A549 (cell line): Measurements from ENCODE around the gene XIRP1. TPM values are rescaled to one million over a fixed set of nuclear protein-coding genes. Genes with fewer than 3 reads are reported as not detected.

Experiments used
- ATAC-seq, 2 experiments: fragments of 200-7000 bp in 1 of 2; fragments of >200 bp in 1 of 2; cut with Nextera tagmentation in 1 of 2; cut with Tn5 transposase in 1 of 2; 3 replicates each; pipeline versions ENCODE4 v1.8.0 to v1.9.1; 2018 to 2020; ENCODE audit warnings: mild to moderate bottlenecking in 1 of 2, moderate library complexity in 1 of 2
- CTCF ChIA-PET: fragments of 300-600 bp; sonication (Branson Sonifier 250); formaldehyde crosslinking; extraction: SDS; loops from one replicate; lab custom pipeline; 2021; ENCODE audit warnings: antibody characterized with exemption, inconsistent platforms; lab: Yijun Ruan, JAX
- POLR2A ChIA-PET: fragments of 350-600 bp; formaldehyde crosslinking; extraction: SDS; loops from one replicate; lab custom pipeline; 2021; ENCODE audit warnings: antibody characterized with exemption, inconsistent platforms; lab: Yijun Ruan, JAX
- DNase-seq, 2 experiments: peaks; one replicate each; pipeline versions ENCODE4 v3.0.0 to v3.0.0-alpha.2; 2011 to 2016; ENCODE audit warnings: low read depth in 1 of 2, low spot score in 1 of 2
- FAIRE-seq: peaks from 2 replicates; lab custom pipeline; 2011; peaks lifted over from hg19 to GRCh38; lab: Jason Lieb, UNC
- H3K27ac ChIP-seq, 2 experiments: fragments of >200 bp; sonication (Bioruptor Twin); formaldehyde crosslinking; 3 replicates each; pipeline ENCODE4 v1.5.1; 2016 to 2017
- H3K4me1 ChIP-seq: fragments of >200 bp; sonication (Bioruptor Twin); formaldehyde crosslinking; 3 replicates; pipeline ENCODE4 v1.6.1; 2016
- H3K4me2 ChIP-seq: fragments of >200 bp; sonication (Bioruptor Twin); formaldehyde crosslinking; 3 replicates; pipeline ENCODE4 v1.6.1; 2016
- H3K4me3 ChIP-seq: fragments of >200 bp; sonication (Bioruptor Twin); formaldehyde crosslinking; 3 replicates; pipeline ENCODE4 v1.5.1; 2016
- H3K9me3 ChIP-seq: fragments of >200 bp; sonication (Bioruptor Twin); formaldehyde crosslinking; 3 replicates; pipeline ENCODE4 v1.6.1; 2016
- CTCF ChIP-seq: fragments of >200 bp; sonication (Bioruptor Twin); formaldehyde crosslinking; IDR thresholded peaks from 3 replicates; pipeline ENCODE4 v1.5.1; 2016
- E2F6 ChIP-seq: IDR thresholded peaks from 2 replicates; pipeline ENCODE4 v1.6.1; 2012; ENCODE audit warnings: low read depth, borderline replicate concordance
- EHMT2 ChIP-seq: fragments of 200-600 bp; sonication (generic); IDR thresholded peaks from 2 replicates; pipeline ENCODE4 v1.6.1; 2016; ENCODE audit warnings: antibody characterized with exemption, low read depth, mild to moderate bottlenecking, moderate library complexity
- ELK1 ChIP-seq: fragments of 150-350 bp; IDR thresholded peaks from 2 replicates; pipeline ENCODE4 v1.6.1; 2014; ENCODE audit warnings: low read depth, mild to moderate bottlenecking, low read length
- FOSB ChIP-seq: fragments of 250-450 bp; sonication (Bioruptor Pico); IDR thresholded peaks from 2 replicates; pipeline ENCODE4 v1.5.0; 2020; ENCODE audit warnings: mild to moderate bottlenecking, moderate library complexity
- FOSL2 ChIP-seq, 2 experiments: fragments of 450-650 bp in 1 of 2; fragments of >200 bp in 1 of 2; sonication (Bioruptor Twin) in 1 of 2; formaldehyde crosslinking; IDR thresholded peaks; 2 replicates each; pipeline versions ENCODE4 v1.5.0 to v1.6.1; 2016 to 2020; ENCODE audit warnings: mild to moderate bottlenecking in 1 of 2, moderate library complexity in 1 of 2
- FOXS1 ChIP-seq: fragments of 250-450 bp; sonication (Bioruptor Pico); IDR thresholded peaks from 2 replicates; pipeline ENCODE4 v1.5.0; 2020; ENCODE audit warnings: mild to moderate bottlenecking, moderate library complexity
- GATA3 ChIP-seq: IDR thresholded peaks from 2 replicates; pipeline ENCODE4 v1.6.1; 2012; ENCODE audit warnings: borderline replicate concordance
- JUN ChIP-seq, 2 experiments: fragments of >200 bp; sonication (Bioruptor Twin); formaldehyde crosslinking; IDR thresholded peaks; 2 replicates in 1 of 2; 3 replicates in 1 of 2; pipeline ENCODE4 v1.6.1; 2016 to 2017
- JUNB ChIP-seq: fragments of >200 bp; sonication (Bioruptor Twin); formaldehyde crosslinking; IDR thresholded peaks from 2 replicates; pipeline ENCODE4 v1.6.1; 2016
- MAFK ChIP-seq: fragments of 450-650 bp; IDR thresholded peaks from 2 replicates; pipeline ENCODE4 v1.6.1; 2014; ENCODE audit not compliant: partially characterized antibody
- MYC ChIP-seq: IDR thresholded peaks from 2 replicates; pipeline ENCODE4 v1.6.1; 2012; ENCODE audit warnings: mild to moderate bottlenecking, inconsistent platforms, low read length, improper control_type of control experiment, borderline replicate concordance
- PHF8 ChIP-seq: fragments of 200-600 bp; sonication (generic); IDR thresholded peaks from 2 replicates; pipeline ENCODE4 v1.6.1; 2016; ENCODE audit warnings: low read depth, mild to moderate bottlenecking, antibody characterized with exemption, moderate library complexity, borderline replicate concordance
- POLR2AphosphoS2 ChIP-seq: conservative IDR thresholded peaks from 2 replicates; pipeline ENCODE4 v1.6.1; 2012; ENCODE audit warnings: low read length, improper control_type of control experiment, inconsistent platforms
- RAD21 ChIP-seq, 2 experiments: fragments of >200 bp in 1 of 2; sonication (Bioruptor Twin) in 1 of 2; formaldehyde crosslinking in 1 of 2; IDR thresholded peaks in 1 of 2; conservative IDR thresholded peaks in 1 of 2; 2 replicates in 1 of 2; 3 replicates in 1 of 2; pipeline ENCODE4 v1.6.1; 2012 to 2018; ENCODE audit warnings: inconsistent platforms in 1 of 2
- SMC3 ChIP-seq: fragments of >200 bp; sonication (Bioruptor Twin); formaldehyde crosslinking; IDR thresholded peaks from 3 replicates; pipeline ENCODE4 v1.6.1; 2018; ENCODE audit warnings: inconsistent platforms
- SREBF2 ChIP-seq: fragments of 450-650 bp; IDR thresholded peaks from 2 replicates; pipeline ENCODE4 v1.6.1; 2014; ENCODE audit warnings: mild to moderate bottlenecking, moderate library complexity
- TFCP2L1 ChIP-seq: fragments of 250-450 bp; sonication (Bioruptor Pico); IDR thresholded peaks from 2 replicates; pipeline ENCODE4 v1.5.0; 2021; ENCODE audit warnings: mild to moderate bottlenecking
- TP53 ChIP-seq: fragments of 250-450 bp; sonication (Bioruptor Pico); IDR thresholded peaks from 2 replicates; pipeline ENCODE4 v1.5.0; 2021; ENCODE audit warnings: mild to moderate bottlenecking, moderate library complexity
- USF2 ChIP-seq: fragments of 450-650 bp; IDR thresholded peaks from 2 replicates; pipeline ENCODE4 v1.6.1; 2014; ENCODE audit warnings: antibody characterized with exemption
- WGBS: methylation state at CpG from one replicate; pipeline ENCODE4 v1.1.6; 2017; ENCODE audit errors: missing lambda C conversion rate; 5-methylcytosine and 5-hydroxymethylcytosine counted together
- polyA plus RNA-seq, 4 experiments: library from polyadenylated mRNA; depleted of rRNA in 3 of 4; stranded (reverse); fragments of >200 nt; fragmentation: RNase III in 1 of 4; extraction: RNeasy Plus Mini Kit Qiagen cat#74134 plus additional on column Dnase treatment in 1 of 4; gene quantifications; 2 replicates in 3 of 4; 3 replicates in 1 of 4; pipeline ENCODE4 v1.2.3, GENCODE V29; 2011 to 2017

The XIRP1 gene
- polyA plus RNA-seq, 2 of the 4 experiments (the other 2 are of a cell fraction), result not detected

GRCh38 chr3:39209329-39209970 is 17.1 kb upstream of the XIRP1 start:
- no peak for FAIRE-seq
- no peaks in the 10 kb centered on the region for H3K4me1 ChIP-seq
- 29% methylated on average over 1 of the region's 1 CpG for WGBS
- ChIA-PET CTCF (interaction anchor here (1.0 to 1.7 kb wide), 4 partner anchors 20 to 82 kb away, joined by 3 to 6 read pairs (median 4); no protein-coding TSS in a partner anchor), POLR2A (no interaction called here)
- H3K9me3 ChIP-seq, result peaks cover 11% of the 10 kb centered on the region; the same call in 2 of the 3 replicates
- DNase-seq, result no peak
- H3K4me3 ChIP-seq, result no peak overlapping the region
- H3K4me2 ChIP-seq, result no peak overlapping the region
- ATAC-seq, result no peak
- no peak overlapping the region for H3K27ac ChIP-seq
- no peak for TF ChIP-seq MAFK
- no peak for TF ChIP-seq ELK1
- TF ChIP-seq SMC3, result no peak
- TF ChIP-seq USF2, result no peak
- TF ChIP-seq, all 56 proteins: peak for 0

GRCh38 chr3:39208463-39209055 is 16.2 kb upstream of the XIRP1 start:
- DNase-seq, result peak; percentile 60 to 64
- CTCF ChIA-PET, result interaction anchor here (1.0 to 1.7 kb wide), 6 partner anchors 10 to 100 kb away, joined by 3 to 6 read pairs (median 4); no protein-coding TSS in a partner anchor
- no peaks in the 10 kb centered on the region for H3K4me1 ChIP-seq

GRCh38 chr3:39207361-39208186 is 15.2 kb upstream of the XIRP1 start:
- ATAC-seq (no peak), FAIRE-seq (no peak), DNase-seq (no peak)
- Histone ChIP-seq H3K9me3 (peaks cover 11% of the 10 kb centered on the region; the same call in 2 of the 3 replicates), H3K4me3 (no peak overlapping the region), H3K4me2 (no peak overlapping the region), H3K27ac (no peak overlapping the region), H3K4me1 (no peaks in the 10 kb centered on the region)
- POLR2A ChIA-PET, result interaction anchor here (0.5 kb wide), 1 partner anchor 1438 kb away, joined by 3 read pairs; no protein-coding TSS in a partner anchor
- CTCF ChIA-PET, result interaction anchor here (0.9 to 3.0 kb wide), 5 partner anchors 9 to 99 kb away, joined by 3 to 11 read pairs (median 4); no protein-coding TSS in a partner anchor
- WGBS, result 25% methylated on average over 5 of the region's 5 CpGs
- TF ChIP-seq SREBF2 (no peak), EHMT2 (no peak), CTCF (no peak), FOSL2 (IDR thresholded peaks at IDR 0.05) (no peak), FOSL2 (CRISPR knock-in tag; IDR thresholded peaks at IDR 0.05) (no peak), TP53 (CRISPR knock-in tag) (no peak), TFCP2L1 (no peak), MYC (no peak), POLR2AphosphoS2 (no peak), FOXS1 (CRISPR knock-in tag) (no peak), E2F6 (no peak), JUN (IDR thresholded peaks at IDR 0.05) (no peak), JUNB (no peak), FOSB (no peak)

More at GRCh38 chr3:39208463-39209055, 16.2 kb upstream of the XIRP1 start:
- Histone ChIP-seq H3K4me2 (no peak overlapping the region), H3K4me3 (no peak overlapping the region)
- ATAC-seq (peak; percentile 90 to 93), FAIRE-seq (no peak)
- POLR2A ChIA-PET, result no interaction called here
- TF ChIP-seq RAD21 (conservative IDR thresholded peaks at IDR 0.05 in 1 of 2, IDR thresholded peaks at IDR 0.05 in 1 of 2) (peak; percentile 30 to 53; a peak in 3 of 5 replicates), CTCF (peak; percentile 56), GATA3 (no peak), SMC3 (peak; percentile 41; the same call in 2 of the 3 replicates), PHF8 (no peak)
- TF ChIP-seq, all 56 proteins: peak for 3
- 19% methylated on average over 7 of the region's 7 CpGs for WGBS
- Histone ChIP-seq H3K9me3 (peaks cover 11% of the 10 kb centered on the region; the same call in 2 of the 3 replicates), H3K27ac (no peak overlapping the region)
